Tibial artery (tissue), 4 donors: ENCODE data around the gene FNTB.
"Not testable (repeated sequence)": the region's sequence is repeated elsewhere in the genome, so short reads cannot be mapped to it uniquely, and the experiment has no call there.

Experiments
- DNase-seq, 2 donors: peaks; one replicate each; pipeline ENCODE4 v3.0.0-alpha.2; 2019
- H3K27ac ChIP-seq, 2 donors: fragments of 200-600 bp; sonication (generic) in 1 of 2; 1 replicate in 1 of 2; 2 replicates in 1 of 2; pipeline ENCODE4 v1.5.1; 2018 to 2019; ENCODE audit warnings: mild to moderate bottlenecking in 1 of 2
- H3K27me3 ChIP-seq, 2 donors: fragments of 200-600 bp; sonication (generic) in 1 of 2; one replicate each; pipeline versions ENCODE4 v1.5.1 to v1.6.0; 2016 to 2019
- H3K36me3 ChIP-seq, 3 donors: fragments of 200-600 bp; sonication (generic) in 2 of 3; one replicate each; pipeline ENCODE4 v1.5.1; 2016 to 2019; ENCODE audit warnings: mild to moderate bottlenecking in 2 of 3
- H3K4me1 ChIP-seq, 4 donors: fragments of 200-600 bp; sonication (generic) in 2 of 4; 1 replicate in 3 of 4; 2 replicates in 1 of 4; pipeline ENCODE4 v1.5.1; 2016 to 2019
- H3K4me3 ChIP-seq, 2 donors: fragments of 200-600 bp; sonication (generic) in 1 of 2; 1 replicate in 1 of 2; 2 replicates in 1 of 2; pipeline ENCODE4 v1.5.1; 2018 to 2019; ENCODE audit warnings: mild to moderate bottlenecking in 2 of 2
- H3K9me3 ChIP-seq, 3 donors: fragments of 200-600 bp; sonication (generic) in 1 of 3; one replicate each; pipeline ENCODE4 v1.5.1; 2016 to 2019
- intact Hi-C: fragments of 100-400 bp; cut with DNase I; formaldehyde crosslinking; loops from one replicate; pipeline ENCODE4 v1.15.0; 2023; ENCODE audit warnings: low total_unique reads
- TF ChIP-seq, protein P1 (sequence below), 2 experiments: fragments of 200-600 bp in 1 of 2; fragments of 450-650 bp in 1 of 2; IDR thresholded peaks; one replicate each; pipeline ENCODE4 v1.5.1; 2017 to 2019; ENCODE audit warnings: antibody characterized with exemption in 2 of 2, mild to moderate bottlenecking in 1 of 2, moderate library complexity in 1 of 2

The FNTB gene

DNA sequence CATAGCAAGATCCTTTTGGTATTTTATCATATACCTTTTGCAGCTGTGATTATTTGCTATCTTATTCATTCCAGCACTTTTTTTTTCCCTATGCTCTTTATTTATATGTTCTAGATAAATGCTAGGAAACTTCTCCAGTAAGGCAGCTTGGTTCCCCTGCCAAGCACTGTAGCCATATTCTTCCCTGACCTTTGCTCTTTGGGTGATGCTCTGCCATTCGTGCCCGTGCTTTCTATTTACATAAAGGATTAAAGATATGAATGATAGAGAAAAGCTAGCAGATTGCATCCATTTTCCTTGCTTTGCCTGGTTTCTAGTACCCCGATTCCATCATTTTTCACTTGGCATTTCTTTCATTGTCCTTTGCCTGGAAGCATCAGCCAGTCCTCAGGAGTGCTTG is 42.2 kb downstream of the FNTB start:
- H3K4me3 ChIP-seq, result no peak overlapping the region
- TF ChIP-seq, protein P1, sequence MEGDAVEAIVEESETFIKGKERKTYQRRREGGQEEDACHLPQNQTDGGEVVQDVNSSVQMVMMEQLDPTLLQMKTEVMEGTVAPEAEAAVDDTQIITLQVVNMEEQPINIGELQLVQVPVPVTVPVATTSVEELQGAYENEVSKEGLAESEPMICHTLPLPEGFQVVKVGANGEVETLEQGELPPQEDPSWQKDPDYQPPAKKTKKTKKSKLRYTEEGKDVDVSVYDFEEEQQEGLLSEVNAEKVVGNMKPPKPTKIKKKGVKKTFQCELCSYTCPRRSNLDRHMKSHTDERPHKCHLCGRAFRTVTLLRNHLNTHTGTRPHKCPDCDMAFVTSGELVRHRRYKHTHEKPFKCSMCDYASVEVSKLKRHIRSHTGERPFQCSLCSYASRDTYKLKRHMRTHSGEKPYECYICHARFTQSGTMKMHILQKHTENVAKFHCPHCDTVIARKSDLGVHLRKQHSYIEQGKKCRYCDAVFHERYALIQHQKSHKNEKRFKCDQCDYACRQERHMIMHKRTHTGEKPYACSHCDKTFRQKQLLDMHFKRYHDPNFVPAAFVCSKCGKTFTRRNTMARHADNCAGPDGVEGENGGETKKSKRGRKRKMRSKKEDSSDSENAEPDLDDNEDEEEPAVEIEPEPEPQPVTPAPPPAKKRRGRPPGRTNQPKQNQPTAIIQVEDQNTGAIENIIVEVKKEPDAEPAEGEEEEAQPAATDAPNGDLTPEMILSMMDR (IDR thresholded peaks at IDR 0.05), result no peak
- no peaks in the 10 kb centered on the region for H3K9me3 ChIP-seq
- no peaks in the 10 kb centered on the region for H3K27me3 ChIP-seq
- intact Hi-C loops, result no loop called here
- no peak overlapping the region for H3K27ac ChIP-seq
- no peaks in the 10 kb centered on the region for H3K4me1 ChIP-seq
- no peak for DNase-seq
- peaks cover 24 to 66% (median 25%) of the 10 kb centered on the region in 3 donors for H3K36me3 ChIP-seq

- H3K27ac ChIP-seq, result not testable (repeated sequence)
Measured at GRCh38 chr14:65031321-65031720, 44.6 kb downstream of the FNTB start.

GRCh38 chr14:65032319-65032718 is 45.6 kb downstream of the FNTB start:
- TF ChIP-seq, protein P1 (IDR thresholded peaks at IDR 0.05), result no peak
- intact Hi-C loops, result no loop called here
- peaks cover 21 to 62% (median 23%) of the 10 kb centered on the region in 3 donors for H3K36me3 ChIP-seq
- H3K27ac ChIP-seq, result no peak overlapping the region
- peaks cover 0 to 15% (median 8%) of the 10 kb centered on the region in 4 donors for H3K4me1 ChIP-seq
- DNase-seq, result peak in 1 of 2 donors; percentile 20
- H3K9me3 ChIP-seq, result no peaks in the 10 kb centered on the region
- H3K4me3 ChIP-seq, result no peak overlapping the region
- H3K27me3 ChIP-seq, result no peaks in the 10 kb centered on the region

More at GRCh38 chr14:65031321-65031720, 44.6 kb downstream of the FNTB start:
- H3K27me3 ChIP-seq, intact Hi-C loops, H3K9me3 ChIP-seq, H3K4me3 ChIP-seq: not testable (repeated sequence)
- H3K36me3 ChIP-seq, result peaks cover 24 to 66% (median 25%) of the 10 kb centered on the region in 3 donors
- peaks cover 0 to 15% (median 8%) of the 10 kb centered on the region in 4 donors for H3K4me1 ChIP-seq
- peak in 1 of 2 donors; percentile 9 for DNase-seq

DNA sequence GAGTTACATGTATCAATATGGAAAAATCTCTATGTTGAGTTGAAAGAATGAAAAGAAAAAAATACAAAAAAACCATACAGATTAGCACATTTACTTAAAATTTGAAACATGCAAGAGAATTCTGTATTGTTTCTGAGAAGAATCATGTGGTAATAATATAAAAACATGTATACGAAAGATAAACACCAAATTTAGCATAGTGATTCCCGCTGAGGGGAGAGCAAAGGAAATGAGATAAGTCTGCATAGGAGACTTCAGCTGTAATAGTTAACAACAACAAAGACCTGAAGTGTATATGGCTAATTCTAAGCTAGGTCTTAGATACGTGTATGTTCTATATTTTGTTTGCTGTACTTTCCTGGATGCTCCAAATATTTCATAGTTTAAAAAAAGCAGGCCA is 46.5 kb downstream of the FNTB start:
- Histone ChIP-seq H3K4me3 (no peak overlapping the region), H3K27me3 (no peaks in the 10 kb centered on the region), H3K27ac (no peak overlapping the region), H3K36me3 (peaks cover 13 to 53% (median 16%) of the 10 kb centered on the region in 3 donors), H3K4me1 (peaks cover 0 to 15% (median 8%) of the 10 kb centered on the region in 4 donors), H3K9me3 (no peaks in the 10 kb centered on the region)
- intact Hi-C loops, result no loop called here
- TF ChIP-seq, protein P1 (IDR thresholded peaks at IDR 0.05), result no peak
- no peak for DNase-seq

DNA sequence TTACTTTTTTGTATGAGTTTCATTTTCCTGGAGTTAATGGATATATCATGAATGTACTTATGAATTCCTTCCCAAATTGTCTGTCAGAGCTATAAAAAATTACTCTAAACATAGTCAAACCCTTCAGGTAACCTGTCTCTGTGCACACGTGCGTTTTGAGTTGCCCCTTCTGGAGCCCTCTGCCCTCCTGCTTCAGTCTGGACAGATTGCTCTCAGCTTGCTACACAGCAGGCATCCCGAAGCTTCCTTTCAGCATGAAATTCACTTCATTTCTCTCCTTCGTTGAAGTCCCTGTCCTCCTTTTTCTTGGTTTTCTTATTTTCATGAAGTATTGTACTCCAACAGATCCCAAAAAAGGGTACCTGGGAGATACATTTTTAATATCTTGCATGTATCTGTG is 47.3 kb downstream of the FNTB start:
- intact Hi-C loops, result no loop called here
- H3K4me1 ChIP-seq, result peaks cover 0 to 15% (median 8%) of the 10 kb centered on the region in 4 donors
- H3K36me3 ChIP-seq, result peaks cover 13 to 45% (median 13%) of the 10 kb centered on the region in 3 donors
- no peak overlapping the region for H3K4me3 ChIP-seq
- TF ChIP-seq, protein P1 (IDR thresholded peaks at IDR 0.05), result no peak
- no peaks in the 10 kb centered on the region for H3K27me3 ChIP-seq
- no peak overlapping the region for H3K27ac ChIP-seq
- no peak for DNase-seq
- no peaks in the 10 kb centered on the region for H3K9me3 ChIP-seq

DNA sequence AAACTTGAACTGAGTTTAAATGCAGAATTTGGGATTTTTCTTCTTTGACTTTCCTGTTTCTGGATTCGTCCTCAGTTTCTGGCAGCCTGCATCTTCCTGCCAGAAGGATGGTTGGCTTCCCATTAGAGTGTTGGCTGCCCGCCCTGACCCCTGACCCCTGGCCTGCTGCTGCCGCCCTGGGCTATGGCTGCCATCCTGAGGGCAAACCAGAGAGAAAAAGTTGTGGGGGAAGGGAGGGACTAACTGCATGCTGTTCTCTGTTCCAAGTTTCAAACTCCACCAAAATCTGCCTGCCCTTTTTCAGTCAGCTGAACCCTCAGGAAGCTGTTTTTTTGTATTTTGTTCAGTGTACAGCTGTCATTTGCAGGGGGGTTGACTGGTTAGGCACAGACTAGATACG is 48.4 kb downstream of the FNTB start:
- Histone ChIP-seq H3K27ac (peak overlapping the region; percentile 25 to 52), H3K36me3 (peaks cover 10 to 34% (median 13%) of the 10 kb centered on the region in 3 donors), H3K4me3 (no peak overlapping the region), H3K27me3 (no peaks in the 10 kb centered on the region), H3K4me1 (peaks cover 0 to 15% (median 8%) of the 10 kb centered on the region in 4 donors), H3K9me3 (no peaks in the 10 kb centered on the region)
- intact Hi-C loops, result no loop called here
- TF ChIP-seq, protein P1 (IDR thresholded peaks at IDR 0.05), result no peak
- peak; percentile 35 to 87 for DNase-seq
